Measurements from ENCODE around the gene XPO4.

The XPO4 gene

DNA sequence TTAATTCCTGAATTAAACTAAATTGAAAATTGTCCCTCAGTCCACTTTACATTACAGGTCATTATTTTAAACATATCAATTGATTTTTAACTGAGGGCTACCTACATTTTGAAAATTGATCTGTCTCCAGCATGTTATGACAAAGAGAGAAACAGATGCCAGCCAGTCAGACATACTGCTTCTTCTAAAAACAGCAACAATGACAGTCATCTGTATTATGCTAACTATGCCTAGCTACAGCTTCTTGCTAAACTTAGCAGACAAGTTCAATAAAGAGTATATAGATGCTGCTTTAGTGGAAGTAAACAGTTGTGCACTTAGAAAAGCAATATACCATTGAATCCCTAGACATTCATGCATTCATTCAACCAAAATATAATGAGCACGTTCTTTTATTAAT, 80.1 kb downstream of the XPO4 start:
- H3K4me3 ChIP-seq (replicated peaks in 1 of 2; ENCODE audit: low read depth in 2 of 2, low read length in 2 of 2), result no peak overlapping the region
- TF ChIP-seq, protein P1, sequence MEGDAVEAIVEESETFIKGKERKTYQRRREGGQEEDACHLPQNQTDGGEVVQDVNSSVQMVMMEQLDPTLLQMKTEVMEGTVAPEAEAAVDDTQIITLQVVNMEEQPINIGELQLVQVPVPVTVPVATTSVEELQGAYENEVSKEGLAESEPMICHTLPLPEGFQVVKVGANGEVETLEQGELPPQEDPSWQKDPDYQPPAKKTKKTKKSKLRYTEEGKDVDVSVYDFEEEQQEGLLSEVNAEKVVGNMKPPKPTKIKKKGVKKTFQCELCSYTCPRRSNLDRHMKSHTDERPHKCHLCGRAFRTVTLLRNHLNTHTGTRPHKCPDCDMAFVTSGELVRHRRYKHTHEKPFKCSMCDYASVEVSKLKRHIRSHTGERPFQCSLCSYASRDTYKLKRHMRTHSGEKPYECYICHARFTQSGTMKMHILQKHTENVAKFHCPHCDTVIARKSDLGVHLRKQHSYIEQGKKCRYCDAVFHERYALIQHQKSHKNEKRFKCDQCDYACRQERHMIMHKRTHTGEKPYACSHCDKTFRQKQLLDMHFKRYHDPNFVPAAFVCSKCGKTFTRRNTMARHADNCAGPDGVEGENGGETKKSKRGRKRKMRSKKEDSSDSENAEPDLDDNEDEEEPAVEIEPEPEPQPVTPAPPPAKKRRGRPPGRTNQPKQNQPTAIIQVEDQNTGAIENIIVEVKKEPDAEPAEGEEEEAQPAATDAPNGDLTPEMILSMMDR (IDR thresholded peaks at IDR 0.05; ENCODE audit: low read depth, low read length), result no peak
- no peak for DNase-seq (ENCODE audit: low read depth in 2 of 2)

- TF ChIP-seq, protein P1 (IDR thresholded peaks at IDR 0.05; ENCODE audit: low read depth, low read length), result no peak
- no peak for DNase-seq (ENCODE audit: low read depth in 2 of 2)
- H3K4me3 ChIP-seq (replicated peaks in 1 of 2; ENCODE audit: low read depth in 2 of 2, low read length in 2 of 2), result no peak overlapping the region
Measured at GRCh38 chr13:20819715-20820114, 82.8 kb downstream of the XPO4 start.

DNA sequence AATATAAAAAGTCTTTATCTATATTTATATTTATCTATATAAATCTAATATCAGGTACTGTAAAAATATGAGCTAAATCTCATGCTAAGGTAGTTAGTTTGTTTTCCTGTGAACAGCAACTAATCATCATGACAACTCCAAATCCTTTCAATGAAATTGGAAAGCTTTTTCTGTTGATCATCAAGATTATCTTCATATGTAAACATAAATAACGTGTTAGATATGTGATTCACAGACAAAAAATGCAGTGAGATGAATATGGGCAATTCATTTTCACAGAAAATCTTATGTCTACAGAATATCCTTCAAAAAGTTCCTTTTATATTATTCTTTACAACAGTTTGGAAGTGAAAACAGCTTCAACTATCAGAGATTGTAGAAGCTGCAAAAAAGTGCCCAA, 87.1 kb downstream of the XPO4 start:
- DNase-seq (ENCODE audit: low read depth in 2 of 2), result peak in 1 of 2 donors; percentile 34
- TF ChIP-seq, protein P1 (IDR thresholded peaks at IDR 0.05; ENCODE audit: low read depth, low read length), result no peak
- no peak overlapping the region for H3K4me3 ChIP-seq (replicated peaks in 1 of 2; ENCODE audit: low read depth in 2 of 2, low read length in 2 of 2)

DNA sequence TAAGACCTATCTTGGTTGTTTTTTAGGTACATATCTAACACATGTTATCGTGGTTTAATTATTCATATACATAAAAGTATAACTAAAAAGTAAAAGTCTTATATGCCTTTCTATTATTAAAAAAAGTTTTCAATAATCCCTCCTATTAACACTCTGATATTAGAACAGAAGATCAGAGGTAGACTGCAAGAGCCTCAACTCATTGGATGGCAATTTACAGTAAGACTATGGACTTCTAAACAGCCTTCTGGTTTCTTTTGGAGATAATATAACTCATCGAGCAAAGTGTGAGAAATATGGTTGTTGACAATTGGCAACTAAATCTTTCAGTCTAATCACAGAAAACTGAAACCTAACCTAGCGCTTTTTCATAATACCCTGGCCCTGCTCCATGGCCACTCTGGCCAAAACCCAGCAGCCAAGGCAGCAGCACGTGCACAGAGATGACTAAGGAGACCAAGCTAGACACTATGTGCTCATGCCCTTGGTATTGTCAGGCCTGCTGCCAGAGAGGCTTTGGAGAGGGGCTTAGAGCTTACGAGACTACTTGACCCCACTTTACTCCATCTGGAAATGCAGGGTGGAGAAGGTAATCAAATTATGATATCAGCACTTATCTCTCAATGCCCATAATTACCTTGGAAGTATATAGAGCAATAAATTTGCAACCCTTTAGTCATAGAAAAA, 88.2 kb downstream of the XPO4 start:
- peak; percentile 95 to 96 for DNase-seq (ENCODE audit: low read depth in 2 of 2)
- TF ChIP-seq, protein P1 (IDR thresholded peaks at IDR 0.05; ENCODE audit: low read depth, low read length), result no peak
- no peak overlapping the region for H3K4me3 ChIP-seq (replicated peaks in 1 of 2; ENCODE audit: low read depth in 2 of 2, low read length in 2 of 2)

- H3K4me3 ChIP-seq (replicated peaks in 1 of 2; ENCODE audit: low read depth in 2 of 2, low read length in 2 of 2), result no peak overlapping the region
- TF ChIP-seq, protein P1 (IDR thresholded peaks at IDR 0.05; ENCODE audit: low read depth, low read length), result no peak
- DNase-seq (ENCODE audit: low read depth in 2 of 2), result no peak
Measured at GRCh38 chr13:20812890-20813289, 89.7 kb downstream of the XPO4 start.

- no peak for DNase-seq (ENCODE audit: low read depth in 2 of 2)
- TF ChIP-seq, protein P1 (IDR thresholded peaks at IDR 0.05; ENCODE audit: low read depth, low read length), result no peak
Measured at GRCh38 chr13:20810808-20811207, 91.7 kb downstream of the XPO4 start.

GRCh38 chr13:20808874-20809273, 93.7 kb downstream of the XPO4 start:
- no peak overlapping the region for H3K4me3 ChIP-seq (replicated peaks in 1 of 2; ENCODE audit: low read depth in 2 of 2, low read length in 2 of 2)
- TF ChIP-seq, protein P1 (IDR thresholded peaks at IDR 0.05; ENCODE audit: low read depth, low read length), result no peak
- DNase-seq (ENCODE audit: low read depth in 2 of 2), result no peak

More at GRCh38 chr13:20810808-20811207, 91.7 kb downstream of the XPO4 start:
- no peak overlapping the region for H3K4me3 ChIP-seq (replicated peaks in 1 of 2; ENCODE audit: low read depth in 2 of 2, low read length in 2 of 2)
